GM23338 (cell line): ENCODE results near the gene EID2B. TPM values are rescaled to one million over a fixed set of nuclear protein-coding genes. Genes with fewer than 3 reads are reported as not detected.

ENCODE experiments used
- ATAC-seq: fragments of 200-7000 bp; cut with Tn5 transposase; 3 replicates; pipeline ENCODE4 v1.9.1; 2020
- DNase-seq: peaks from one replicate; pipeline ENCODE4 v3.0.0-alpha.2; 2015; ENCODE audit warnings: low spot score
- H2AFZ ChIP-seq: fragments of 200-600 bp; sonication (generic); 2 replicates; pipeline ENCODE4 v1.8.0; 2016; ENCODE audit warnings: antibody characterized with exemption, mild to moderate bottlenecking, moderate library complexity
- H3F3A ChIP-seq: fragments of 200-600 bp; sonication (generic); replicated peaks from 2 replicates; pipeline ENCODE4 v1.8.0; 2017; ENCODE audit warnings: antibody characterized with exemption, mixed run types, low read depth
- H3K27ac ChIP-seq: fragments of 200-600 bp; sonication (generic); 2 replicates; pipeline ENCODE4 v1.6.1; 2016; ENCODE audit warnings: low read depth
- H3K27me3 ChIP-seq: fragments of 200-600 bp; sonication (generic); 2 replicates; pipeline ENCODE4 v1.8.0; 2016; ENCODE audit warnings: mild to moderate bottlenecking, mixed run types, moderate library complexity; ENCODE audit not compliant: insufficient read depth
- H3K36me3 ChIP-seq: fragments of 200-600 bp; sonication (generic); 2 replicates; pipeline ENCODE4 v1.8.0; 2016; ENCODE audit warnings: mild to moderate bottlenecking; ENCODE audit not compliant: insufficient read depth
- H3K4me1 ChIP-seq: fragments of 200-600 bp; sonication (generic); 2 replicates; pipeline ENCODE4 v1.8.0; 2016; ENCODE audit warnings: mild to moderate bottlenecking, moderate library complexity; ENCODE audit not compliant: insufficient read depth
- H3K4me2 ChIP-seq: fragments of 200-600 bp; sonication (generic); 2 replicates; pipeline ENCODE4 v1.7.1; 2017; ENCODE audit warnings: mixed run types
- H3K4me3 ChIP-seq: fragments of 200-600 bp; sonication (generic); 2 replicates; pipeline ENCODE4 v1.6.1; 2016; ENCODE audit warnings: mixed run types
- H3K79me2 ChIP-seq: fragments of 200-600 bp; sonication (generic); replicated peaks from 2 replicates; pipeline ENCODE4 v1.8.0; 2017; ENCODE audit warnings: mild to moderate bottlenecking; ENCODE audit not compliant: insufficient read depth
- H3K9me2 ChIP-seq: fragments of 200-600 bp; sonication (generic); 2 replicates; pipeline ENCODE4 v1.8.0; 2017; ENCODE audit not compliant: insufficient read depth
- H4K20me1 ChIP-seq: fragments of 200-600 bp; sonication (generic); replicated peaks from 2 replicates; pipeline ENCODE4 v1.8.0; 2017; ENCODE audit warnings: mild to moderate bottlenecking; ENCODE audit not compliant: insufficient read depth
- H3K27ac Mint-ChIP-seq: 2 replicates; pipeline ENCODE4 v1.8.0; 2020; ENCODE audit warnings: inconsistent platforms, mild to moderate bottlenecking, moderate library complexity, mixed read lengths
- H3K27me3 Mint-ChIP-seq: 3 replicates; pipeline ENCODE4 v1.8.0; 2022; ENCODE audit warnings: low read depth, mild to moderate bottlenecking, moderate library complexity, mixed read lengths, inconsistent platforms; ENCODE audit not compliant: insufficient read depth, poor library complexity
- H3K36me3 Mint-ChIP-seq: 3 replicates; pipeline ENCODE4 v1.8.0; 2021; ENCODE audit warnings: low read depth, mild to moderate bottlenecking, inconsistent platforms, moderate library complexity, mixed read lengths
- H3K4me1 Mint-ChIP-seq: 3 replicates; pipeline ENCODE4 v1.8.0; 2020; ENCODE audit warnings: mild to moderate bottlenecking, inconsistent platforms, mixed read lengths
- H3K4me3 Mint-ChIP-seq: 3 replicates; pipeline ENCODE4 v1.8.0; 2021; ENCODE audit warnings: moderate library complexity, mild to moderate bottlenecking, inconsistent platforms, mixed read lengths
- H3K9me3 Mint-ChIP-seq: 3 replicates; pipeline ENCODE4 v1.8.0; 2020; ENCODE audit warnings: moderate library complexity, mild to moderate bottlenecking, inconsistent platforms, mixed read lengths
- CREB1 ChIP-seq: fragments of 250-450 bp; sonication (Bioruptor Pico); IDR thresholded peaks from 2 replicates; pipeline ENCODE4 v1.5.0; 2020; ENCODE audit warnings: low read depth, mild to moderate bottlenecking, moderate library complexity
- CTCF ChIP-seq, 2 experiments: fragments of 200-600 bp in 1 of 2; sonication (generic) in 1 of 2; conservative IDR thresholded peaks; 2 replicates each; pipeline versions ENCODE4 v1.5.1 to v1.6.1; 2016 to 2017; ENCODE audit warnings: antibody characterized with exemption in 2 of 2, low read depth in 2 of 2, mild to moderate bottlenecking in 2 of 2, moderate library complexity in 1 of 2
- ETS1 ChIP-seq: IDR thresholded peaks from 2 replicates; pipeline ENCODE4 v1.6.1; 2016; ENCODE audit warnings: antibody characterized with exemption
- JUNB ChIP-seq: IDR thresholded peaks from one replicate; pipeline ENCODE4 v1.6.1; 2016; ENCODE audit warnings: antibody characterized with exemption; ENCODE audit not compliant: unreplicated experiment
- POLR2AphosphoS5 ChIP-seq: IDR thresholded peaks from 2 replicates; pipeline ENCODE4 v1.6.1; 2016; ENCODE audit warnings: antibody characterized with exemption, low read depth
- REST ChIP-seq: IDR thresholded peaks from one replicate; pipeline ENCODE4 v1.6.1; 2018; ENCODE audit warnings: antibody characterized with exemption; ENCODE audit not compliant: unreplicated experiment
- STAT1 ChIP-seq: IDR thresholded peaks from one replicate; pipeline ENCODE4 v1.6.1; 2016; ENCODE audit warnings: antibody characterized with exemption; ENCODE audit not compliant: unreplicated experiment
- ZNF114 ChIP-seq: fragments of 250-450 bp; sonication (Bioruptor Pico); IDR thresholded peaks from 2 replicates; pipeline ENCODE4 v1.5.0; 2020; ENCODE audit warnings: mild to moderate bottlenecking, moderate library complexity
- ZNF331 ChIP-seq: fragments of 250-450 bp; sonication (Bioruptor Pico); IDR thresholded peaks from 2 replicates; pipeline ENCODE4 v1.5.0; 2020; ENCODE audit warnings: low read depth, mild to moderate bottlenecking, moderate library complexity
- ZNF462 ChIP-seq: fragments of 250-450 bp; sonication (Bioruptor Pico); IDR thresholded peaks from 2 replicates; pipeline ENCODE4 v1.5.0; 2020; ENCODE audit warnings: mild to moderate bottlenecking, moderate library complexity
- polyA plus RNA-seq: library from polyadenylated mRNA; unstranded; fragments of >200 nt; fragmentation: Nextera tagmentation; extraction: Ambion mirVana; gene quantifications from 2 replicates; pipeline ENCODE4 v1.2.1, GENCODE V29; 2016
- total RNA-seq: library from RNA; depleted of rRNA; stranded (reverse); fragments of >200 nt; shearing (Covaris generic); gene quantifications from 2 replicates; pipeline ENCODE4 v1.2.3, GENCODE V29; 2014

Gene EID2B
- total and polyA plus RNA-seq, 2 experiments from 2014 or later = 2.5 to 4.6 TPM

- Histone ChIP-seq H3K4me2 (peak within 1 kb of the TSS; percentile 94), H4K20me1 (0 out of 2 replicates have a peak, but pooled peaks cover 4% of the 10 kb centered on the region), H3K79me2 (peaks cover 16% of the 10 kb centered on the region), H3K27me3 (peaks cover 19% of the 10 kb centered on the region), H2AFZ (peak within 1 kb of the TSS; percentile 97), H3F3A (0 out of 2 replicates have a peak, but pooled peaks cover 11% of the 10 kb centered on the region), H3K27ac (peak within 1 kb of the TSS; percentile 92), H3K36me3 (no peaks in the 10 kb centered on the region), H3K4me3 (peak within 1 kb of the TSS; percentile 99), H3K9me2 (no peaks in the 10 kb centered on the region), H3K4me1 (peaks cover 15% of the 10 kb centered on the region; the same call in 1 of the 2 replicates)
- Mint-ChIP-seq H3K27me3 (peaks cover 31% of the 10 kb centered on the region), H3K36me3 (peaks cover 19% of the 10 kb centered on the region), H3K4me1 (peaks cover 25% of the 10 kb centered on the region), H3K4me3 (peak within 1 kb of the TSS; percentile 88), H3K27ac (peak within 1 kb of the TSS; percentile 70; the same call in 1 of the 2 replicates), H3K9me3 (peaks cover 9% of the 10 kb centered on the region; the same call in 2 of the 3 replicates)
- TF ChIP-seq CREB1 (CRISPR knock-in tag) (0 out of 2 replicates have a peak, but pooled peaks have one; percentile 2), ETS1 (no peak; the same call in 1 of the 2 replicates), STAT1 (no peak), JUNB (no peak), REST (no peak), ZNF462 (no peak), CTCF (conservative IDR thresholded peaks at IDR 0.05; ENCODE audit: low read depth in 2 of 2) (peak; percentile 34 to 53), POLR2AphosphoS5 (peak; percentile 47), ZNF331 (CRISPR knock-in tag) (no peak), ZNF114 (no peak)
- ATAC-seq (peak; percentile 77), DNase-seq (peak; percentile 94)
These were observed 17.7 kb downstream of the EID2B start, which contains the start of gene SELENOV for GRCh38 chr19:39514840-39515550. Gene SELENOV (plus strand): TSS chr19:39515139. CDS start chr19:39515213, 74 bp downstream.
